H9 (cell line): Measurements from ENCODE around the gene CD52. TPM values are rescaled to one million over a fixed set of nuclear protein-coding genes. Genes with fewer than 3 reads are reported as not detected.

Experiments used
- DNase-seq: peaks from one replicate; pipeline ENCODE4 v3.0.0-alpha.2; 2017
- H2AFZ ChIP-seq: one replicate; pipeline ENCODE4 v1.6.1; 2013; ENCODE audit warnings: mild to moderate bottlenecking, low read length, control low read depth, moderate library complexity
- H2AK5ac ChIP-seq: 2 replicates; pipeline ENCODE4 v1.6.1; 2013; ENCODE audit warnings: low read length, control low read depth, mixed read lengths; ENCODE audit not compliant: insufficient read length
- H2BK120ac ChIP-seq: one replicate; pipeline ENCODE4 v1.6.1; 2013; ENCODE audit warnings: low read depth, mild to moderate bottlenecking, low read length, control low read depth, inconsistent platforms; ENCODE audit not compliant: poor library complexity, severe bottlenecking
- H2BK12ac ChIP-seq: 2 replicates; pipeline ENCODE4 v1.6.1; 2013; ENCODE audit warnings: low read length, control low read depth, mixed read lengths, low read depth; ENCODE audit not compliant: insufficient read length
- H2BK15ac ChIP-seq: 2 replicates; pipeline ENCODE4 v1.6.1; 2013; ENCODE audit warnings: low read depth, low read length, control low read depth
- H2BK20ac ChIP-seq: one replicate; pipeline ENCODE4 v1.6.1; 2013; ENCODE audit warnings: low read depth, mild to moderate bottlenecking, low read length, control low read depth, inconsistent platforms; ENCODE audit not compliant: poor library complexity, severe bottlenecking
- H2BK5ac ChIP-seq: 2 replicates; pipeline ENCODE4 v1.6.1; 2013; ENCODE audit warnings: low read length, control low read depth, mixed read lengths; ENCODE audit not compliant: insufficient read length
- H3K14ac ChIP-seq: 2 replicates; pipeline ENCODE4 v1.6.1; 2013; ENCODE audit warnings: low read length, control low read depth; ENCODE audit not compliant: insufficient read depth
- H3K18ac ChIP-seq: 2 replicates; pipeline ENCODE4 v1.6.1; 2013; ENCODE audit warnings: low read depth, mild to moderate bottlenecking, mixed read lengths, low read length, control low read depth; ENCODE audit not compliant: insufficient read length
- H3K23ac ChIP-seq: 2 replicates; pipeline ENCODE4 v1.6.1; 2013; ENCODE audit warnings: low read length, control low read depth, mixed read lengths, low read depth; ENCODE audit not compliant: insufficient read length
- H3K23me2 ChIP-seq: 2 replicates; pipeline ENCODE4 v1.6.1; 2013; ENCODE audit warnings: low read depth, mild to moderate bottlenecking, mixed read lengths, low read length, control low read depth; ENCODE audit not compliant: insufficient read length, poor library complexity, severe bottlenecking
- H3K27ac ChIP-seq: 2 replicates; pipeline ENCODE4 v1.5.1; 2013; ENCODE audit warnings: low read length, control low read depth, mixed read lengths, low read depth; ENCODE audit not compliant: insufficient read length
- H3K27me3 ChIP-seq: 2 replicates; pipeline ENCODE4 v1.6.1; 2013; ENCODE audit warnings: low read length, control low read depth, inconsistent platforms; ENCODE audit not compliant: insufficient read depth
- H3K4ac ChIP-seq: 2 replicates; pipeline ENCODE4 v1.6.1; 2013; ENCODE audit warnings: low read depth, mild to moderate bottlenecking, control low read depth, inconsistent platforms, low read length, moderate library complexity
- H3K4me1 ChIP-seq: 2 replicates; pipeline ENCODE4 v1.6.1; 2013; ENCODE audit warnings: low read length, control low read depth, inconsistent platforms; ENCODE audit not compliant: insufficient read depth
- H3K4me2 ChIP-seq: 2 replicates; pipeline ENCODE4 v1.6.1; 2013; ENCODE audit warnings: low read length, control low read depth, mixed read lengths; ENCODE audit not compliant: insufficient read length, insufficient read depth
- H3K56ac ChIP-seq: 2 replicates; pipeline ENCODE4 v1.6.1; 2013; ENCODE audit warnings: low read depth, mild to moderate bottlenecking, mixed read lengths, low read length, control low read depth; ENCODE audit not compliant: insufficient read length
- H3K79me1 ChIP-seq: 2 replicates; pipeline ENCODE4 v1.6.1; 2013; ENCODE audit warnings: low read depth, mild to moderate bottlenecking, moderate library complexity, low read length, control low read depth, inconsistent platforms; ENCODE audit not compliant: insufficient read depth, poor library complexity, severe bottlenecking
- H3K79me2 ChIP-seq: 2 replicates; pipeline ENCODE4 v1.6.1; 2013; ENCODE audit warnings: low read length, control low read depth, inconsistent platforms; ENCODE audit not compliant: insufficient read depth
- H3K9ac ChIP-seq: 2 replicates; pipeline ENCODE4 v1.6.1; 2013; ENCODE audit warnings: low read length, control low read depth, mixed read lengths; ENCODE audit not compliant: insufficient read length; ENCODE audit errors: extremely low read depth
- H3K9me3 ChIP-seq: one replicate; pipeline ENCODE4 v1.6.1; 2013; ENCODE audit warnings: low read depth, low read length, inconsistent platforms; ENCODE audit not compliant: control insufficient read depth
- H3T11ph ChIP-seq: one replicate; pipeline ENCODE4 v1.6.1; 2013; ENCODE audit warnings: mild to moderate bottlenecking, low read length, control low read depth, inconsistent platforms
- H4K20me1 ChIP-seq: one replicate; pipeline ENCODE4 v1.6.1; 2013; ENCODE audit not compliant: control insufficient read depth, insufficient read length, insufficient read depth
- H4K5ac ChIP-seq: 2 replicates; pipeline ENCODE4 v1.6.1; 2013; ENCODE audit warnings: low read depth, mild to moderate bottlenecking, mixed read lengths, low read length, control low read depth; ENCODE audit not compliant: insufficient read length
- H4K8ac ChIP-seq: replicated peaks from 2 replicates; pipeline ENCODE4 v1.6.1; 2013; ENCODE audit warnings: low read length, control low read depth, mixed read lengths, low read depth; ENCODE audit not compliant: insufficient read length
- H4K91ac ChIP-seq: 2 replicates; pipeline ENCODE4 v1.6.1; 2013; ENCODE audit warnings: low read depth, mild to moderate bottlenecking, moderate library complexity, mixed read lengths, low read length, control low read depth; ENCODE audit not compliant: insufficient read length
- H3K27ac Mint-ChIP-seq, 3 experiments: 2 replicates in 2 of 3; 3 replicates in 1 of 3; pipeline ENCODE4 v1.8.0; 2020 to 2021; ENCODE audit warnings: mixed read lengths in 3 of 3, mild to moderate bottlenecking in 1 of 3, moderate library complexity in 1 of 3
- H3K27me3 Mint-ChIP-seq: 2 replicates; pipeline ENCODE4 v1.8.0; 2021; ENCODE audit warnings: low read depth, mild to moderate bottlenecking, moderate library complexity, mixed read lengths
- H3K36me3 Mint-ChIP-seq, 3 experiments: 2 replicates in 2 of 3; 3 replicates in 1 of 3; pipeline ENCODE4 v1.8.0; 2020 to 2021; ENCODE audit warnings: low read depth in 3 of 3, mixed read lengths in 3 of 3; ENCODE audit not compliant: insufficient read depth in 1 of 3
- H3K4me1 Mint-ChIP-seq, 2 experiments: 2 replicates each; pipeline ENCODE4 v1.8.0; 2020; ENCODE audit warnings: mixed read lengths in 2 of 2
- H3K4me3 Mint-ChIP-seq, 2 experiments: 2 replicates in 1 of 2; 3 replicates in 1 of 2; pipeline ENCODE4 v1.8.0; 2020 to 2021; ENCODE audit warnings: mild to moderate bottlenecking in 2 of 2, mixed read lengths in 2 of 2, moderate library complexity in 1 of 2
- H3K9me3 Mint-ChIP-seq, 2 experiments: 2 replicates in 1 of 2; 3 replicates in 1 of 2; pipeline ENCODE4 v1.8.0; 2020; ENCODE audit warnings: mild to moderate bottlenecking in 2 of 2, mixed read lengths in 2 of 2, moderate library complexity in 1 of 2
- WGBS: extraction: QIAGEN DNeasy Blood & Tissue Kit; methylation state at CpG from one replicate; pipeline ENCODE4 v1.1.7; 2013; ENCODE audit warnings: missing lambda C conversion rate, low lambda C conversion rate, mixed read lengths; ENCODE audit not compliant: insufficient read length; ENCODE audit errors: extremely low coverage; 5-methylcytosine and 5-hydroxymethylcytosine counted together
- total RNA-seq: library from RNA; stranded (reverse); gene quantifications from 2 replicates; pipeline ENCODE4 v1.2.1, GENCODE V29; 2021
- TF ChIP-seq, protein P1 (sequence below): fragments of 200-600 bp; sonication (generic); conservative IDR thresholded peaks from 3 replicates; pipeline ENCODE4 v1.8.0; 2021; ENCODE audit warnings: antibody characterized with exemption, mild to moderate bottlenecking

The CD52 gene
- total RNA-seq, 1 experiment from 2014 or later = 4.1 TPM

DNA sequence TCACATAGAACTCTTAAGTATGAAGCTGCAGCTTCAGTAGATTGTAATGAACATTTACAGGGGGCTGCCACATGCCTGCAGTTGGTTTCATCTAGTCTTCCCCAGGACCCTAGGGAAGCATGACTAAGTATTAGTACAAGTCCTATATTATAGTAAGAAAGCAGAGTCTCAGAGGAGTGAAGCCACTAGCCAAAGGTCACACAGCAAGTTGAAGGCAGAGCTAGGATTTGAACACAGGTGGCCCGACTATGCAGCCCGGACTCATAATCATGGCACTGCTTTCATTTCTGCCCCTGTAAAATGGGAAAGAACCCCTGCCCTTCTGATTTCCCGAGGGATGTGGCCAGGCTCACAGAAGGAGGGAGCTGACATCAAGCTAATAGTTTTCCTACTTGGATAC is 44.6 kb downstream of the CD52 start:
- peaks cover 36 to 44% of the 10 kb centered on the region in 2 experiments for H3K4me1 Mint-ChIP-seq

More for the DNA sequence above, 44.6 kb downstream of the CD52 start:
- Histone ChIP-seq H3K27ac (no peak overlapping the region), H3K9ac (no peak overlapping the region), H3K56ac (no peak overlapping the region), H2BK5ac (no peak overlapping the region), H2BK15ac (no peak overlapping the region), H3K23ac (no peak overlapping the region), H3K9me3 (no peaks in the 10 kb centered on the region), H3K4ac (no peak overlapping the region), H4K5ac (no peak overlapping the region), H3K4me2 (no peak overlapping the region), H3K79me1 (no peaks in the 10 kb centered on the region), H3T11ph (no peak overlapping the region), H3K79me2 (no peaks in the 10 kb centered on the region), H3K23me2 (peaks cover 4% of the 10 kb centered on the region), H3K18ac (no peak overlapping the region), H4K20me1 (no peaks in the 10 kb centered on the region), H2BK12ac (no peak overlapping the region), H2BK120ac (no peak overlapping the region), H3K27me3 (no peaks in the 10 kb centered on the region; the same call in 1 of the 2 replicates), H4K91ac (no peak overlapping the region), H3K14ac (no peak overlapping the region), H4K8ac (no peak overlapping the region), H2AK5ac (no peak overlapping the region), H3K4me1 (peaks cover 3% of the 10 kb centered on the region; the same call in 1 of the 2 replicates), H2AFZ (no peak overlapping the region), H2BK20ac (no peak overlapping the region)
- Mint-ChIP-seq H3K9me3 (no peaks in the 10 kb centered on the region; a peak in 1 of 5 replicates), H3K36me3 (no peaks in the 10 kb centered on the region), H3K27ac (no peak overlapping the region), H3K27me3 (peaks cover 66% of the 10 kb centered on the region), H3K4me3 (no peak overlapping the region)
- no peak for DNase-seq
- TF ChIP-seq, protein P1, sequence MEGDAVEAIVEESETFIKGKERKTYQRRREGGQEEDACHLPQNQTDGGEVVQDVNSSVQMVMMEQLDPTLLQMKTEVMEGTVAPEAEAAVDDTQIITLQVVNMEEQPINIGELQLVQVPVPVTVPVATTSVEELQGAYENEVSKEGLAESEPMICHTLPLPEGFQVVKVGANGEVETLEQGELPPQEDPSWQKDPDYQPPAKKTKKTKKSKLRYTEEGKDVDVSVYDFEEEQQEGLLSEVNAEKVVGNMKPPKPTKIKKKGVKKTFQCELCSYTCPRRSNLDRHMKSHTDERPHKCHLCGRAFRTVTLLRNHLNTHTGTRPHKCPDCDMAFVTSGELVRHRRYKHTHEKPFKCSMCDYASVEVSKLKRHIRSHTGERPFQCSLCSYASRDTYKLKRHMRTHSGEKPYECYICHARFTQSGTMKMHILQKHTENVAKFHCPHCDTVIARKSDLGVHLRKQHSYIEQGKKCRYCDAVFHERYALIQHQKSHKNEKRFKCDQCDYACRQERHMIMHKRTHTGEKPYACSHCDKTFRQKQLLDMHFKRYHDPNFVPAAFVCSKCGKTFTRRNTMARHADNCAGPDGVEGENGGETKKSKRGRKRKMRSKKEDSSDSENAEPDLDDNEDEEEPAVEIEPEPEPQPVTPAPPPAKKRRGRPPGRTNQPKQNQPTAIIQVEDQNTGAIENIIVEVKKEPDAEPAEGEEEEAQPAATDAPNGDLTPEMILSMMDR = no peak
- WGBS = no CpG with 5 or more reads among the region's 3 CpGs
